ENCODE data around the gene CHMP4B.

- TF ChIP-seq, protein P1, sequence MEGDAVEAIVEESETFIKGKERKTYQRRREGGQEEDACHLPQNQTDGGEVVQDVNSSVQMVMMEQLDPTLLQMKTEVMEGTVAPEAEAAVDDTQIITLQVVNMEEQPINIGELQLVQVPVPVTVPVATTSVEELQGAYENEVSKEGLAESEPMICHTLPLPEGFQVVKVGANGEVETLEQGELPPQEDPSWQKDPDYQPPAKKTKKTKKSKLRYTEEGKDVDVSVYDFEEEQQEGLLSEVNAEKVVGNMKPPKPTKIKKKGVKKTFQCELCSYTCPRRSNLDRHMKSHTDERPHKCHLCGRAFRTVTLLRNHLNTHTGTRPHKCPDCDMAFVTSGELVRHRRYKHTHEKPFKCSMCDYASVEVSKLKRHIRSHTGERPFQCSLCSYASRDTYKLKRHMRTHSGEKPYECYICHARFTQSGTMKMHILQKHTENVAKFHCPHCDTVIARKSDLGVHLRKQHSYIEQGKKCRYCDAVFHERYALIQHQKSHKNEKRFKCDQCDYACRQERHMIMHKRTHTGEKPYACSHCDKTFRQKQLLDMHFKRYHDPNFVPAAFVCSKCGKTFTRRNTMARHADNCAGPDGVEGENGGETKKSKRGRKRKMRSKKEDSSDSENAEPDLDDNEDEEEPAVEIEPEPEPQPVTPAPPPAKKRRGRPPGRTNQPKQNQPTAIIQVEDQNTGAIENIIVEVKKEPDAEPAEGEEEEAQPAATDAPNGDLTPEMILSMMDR (IDR thresholded peaks at IDR 0.05): no peak
- TF ChIP-seq POLR2AphosphoS5 (IDR thresholded peaks at IDR 0.05) (no peak), POLR2A (IDR thresholded peaks at IDR 0.05; ENCODE audit: low read depth) (no peak)
Measured at GRCh38 chr20:33766686-33767085, 44.5 kb upstream of the CHMP4B start.

All from esophagus muscularis mucosa (tissue), 3 donors.